ENCODE data around the gene INKA2. TPM values are rescaled to one million over a fixed set of nuclear protein-coding genes. Genes with fewer than 3 reads are reported as not detected.

INKA2 gene
- total and polyA plus RNA-seq, 9 donors, result 2.3 to 22.2 (median 5.9) TPM

GRCh38 chr1:111704240-111704639, 35.0 kb downstream of the INKA2 start:
- Histone ChIP-seq H3K36me3 (no peaks in the 10 kb centered on the region), H3K4me1 (ENCODE audit: insufficient read depth) (no peaks in the 10 kb centered on the region), H3K27ac (no peak overlapping the region), H3K4me3 (no peak overlapping the region), H3K27me3 (no peaks in the 10 kb centered on the region), H3K9me3 (no peaks in the 10 kb centered on the region)
- 73 to 85% (median 83%) methylated on average over 2 of the region's 2 CpGs for WGBS, 3 donors
- intact Hi-C loops (cut with DNase I), result no loop called here
- TF ChIP-seq POLR2A (IDR thresholded peaks at IDR 0.05) (no peak), CTCF (IDR thresholded peaks at IDR 0.05) (no peak), EP300 (IDR thresholded peaks at IDR 0.05) (no peak)
- no peak for DNase-seq

GRCh38 chr1:111702504-111703050, 36.6 kb downstream of the INKA2 start:
- 90 to 96% (median 95%) methylated on average over 5 of the region's 5 CpGs for WGBS, 3 donors
- H3K4me3 ChIP-seq, result no peak overlapping the region

GRCh38 chr1:111699268-111699667, 39.9 kb downstream of the INKA2 start:
- no peaks in the 10 kb centered on the region for H3K9me3 ChIP-seq
- H3K4me1 ChIP-seq (ENCODE audit: insufficient read depth), result no peaks in the 10 kb centered on the region
- DNase-seq, result no peak
- no peak for TF ChIP-seq POLR2A (IDR thresholded peaks at IDR 0.05)
- TF ChIP-seq CTCF (IDR thresholded peaks at IDR 0.05), result no peak
- TF ChIP-seq EP300 (IDR thresholded peaks at IDR 0.05), result no peak
- no peaks in the 10 kb centered on the region for H3K27me3 ChIP-seq
- intact Hi-C loops (cut with DNase I), result no loop called here
- H3K4me3 ChIP-seq, result no peak overlapping the region
- no peaks in the 10 kb centered on the region for H3K36me3 ChIP-seq
- no peak overlapping the region for H3K27ac ChIP-seq

More at GRCh38 chr1:111702504-111703050, 36.6 kb downstream of the INKA2 start:
- TF ChIP-seq POLR2A (IDR thresholded peaks at IDR 0.05) (no peak), EP300 (IDR thresholded peaks at IDR 0.05) (no peak), CTCF (IDR thresholded peaks at IDR 0.05) (no peak)
- Histone ChIP-seq H3K36me3 (no peaks in the 10 kb centered on the region), H3K27me3 (no peaks in the 10 kb centered on the region), H3K27ac (no peak overlapping the region), H3K9me3 (no peaks in the 10 kb centered on the region), H3K4me1 (ENCODE audit: insufficient read depth) (no peaks in the 10 kb centered on the region)
- intact Hi-C loops (cut with DNase I), result no loop called here
- DNase-seq, result no peak

- intact Hi-C loops (cut with DNase I), result no loop called here
- H3K27ac ChIP-seq, result no peak overlapping the region
- H3K4me1 ChIP-seq (ENCODE audit: insufficient read depth), result no peaks in the 10 kb centered on the region
- H3K4me3 ChIP-seq, result no peak overlapping the region
- H3K9me3 ChIP-seq, result no peaks in the 10 kb centered on the region
- H3K27me3 ChIP-seq, result no peaks in the 10 kb centered on the region
- no peaks in the 10 kb centered on the region for H3K36me3 ChIP-seq
- DNase-seq, result no peak
- TF ChIP-seq CTCF (IDR thresholded peaks at IDR 0.05), result no peak
- TF ChIP-seq EP300 (IDR thresholded peaks at IDR 0.05), result no peak
- no peak for TF ChIP-seq POLR2A (IDR thresholded peaks at IDR 0.05)
Measured at GRCh38 chr1:111696330-111696729, 42.9 kb downstream of the INKA2 start.
